ENCODE measurements around the gene RIMS1. TPM values are rescaled to one million over a fixed set of nuclear protein-coding genes. Genes with fewer than 3 reads are reported as not detected.

RIMS1 gene
- total RNA-seq, 4 donors from 2014 or later: 0.13 to 16.8 (median 1.2) TPM

- WGBS, 2 donors: 33 to 34% methylated on average over 2 of the region's 2 CpGs
- no peak for DNase-seq
- Histone ChIP-seq H3K27me3 (no peaks in the 10 kb centered on the region), H3K4me1 (no peaks in the 10 kb centered on the region), H3K36me3 (no peaks in the 10 kb centered on the region), H3K27ac (no peak overlapping the region), H3K9me3 (no peaks in the 10 kb centered on the region), H3K4me3 (no peak overlapping the region)
- no peak for TF ChIP-seq POLR2A (IDR thresholded peaks at IDR 0.05)
- TF ChIP-seq CTCF (IDR thresholded peaks at IDR 0.05): no peak
- intact Hi-C loops (cut with DNase I): no loop called here
Observed at GRCh38 chr6:72048080-72048479, 161.7 kb downstream of the RIMS1 start.

- TF ChIP-seq CTCF (IDR thresholded peaks at IDR 0.05) (no peak), POLR2A (IDR thresholded peaks at IDR 0.05) (no peak)
- H3K9me3 ChIP-seq: no peaks in the 10 kb centered on the region
- intact Hi-C loops (cut with DNase I): no loop called here
- H3K27me3 ChIP-seq: no peaks in the 10 kb centered on the region
- no peaks in the 10 kb centered on the region for H3K4me1 ChIP-seq
- H3K36me3 ChIP-seq: no peaks in the 10 kb centered on the region
- no peak for DNase-seq
- WGBS, 2 donors: 49 to 85% methylated on average over 3 of the region's 3 CpGs
- H3K27ac ChIP-seq: no peak overlapping the region
- H3K4me3 ChIP-seq: no peak overlapping the region
Observed at GRCh38 chr6:72049376-72049775, 163.0 kb downstream of the RIMS1 start.

GRCh38 chr6:72061286-72061685 lies 174.9 kb downstream of the RIMS1 start:
- intact Hi-C loops (cut with DNase I): no loop called here
- DNase-seq: no peak

GRCh38 chr6:72064399-72064975 lies 178.1 kb downstream of the RIMS1 start:
- H3K4me1 ChIP-seq: no peaks in the 10 kb centered on the region
- intact Hi-C loops (cut with DNase I): no loop called here
- no peaks in the 10 kb centered on the region for H3K36me3 ChIP-seq
- TF ChIP-seq CTCF (IDR thresholded peaks at IDR 0.05): no peak
- TF ChIP-seq POLR2A (IDR thresholded peaks at IDR 0.05): no peak
- no peak overlapping the region for H3K4me3 ChIP-seq
- H3K9me3 ChIP-seq: no peaks in the 10 kb centered on the region
- no peak for DNase-seq
- no peaks in the 10 kb centered on the region for H3K27me3 ChIP-seq
- WGBS, 2 donors: 41 to 49% methylated on average over 7 of the region's 7 CpGs
- no peak overlapping the region for H3K27ac ChIP-seq

More at GRCh38 chr6:72061286-72061685, 174.9 kb downstream of the RIMS1 start:
- no peak for TF ChIP-seq POLR2A (IDR thresholded peaks at IDR 0.05)
- no peak for TF ChIP-seq CTCF (IDR thresholded peaks at IDR 0.05)
- H3K36me3 ChIP-seq: no peaks in the 10 kb centered on the region
- no peaks in the 10 kb centered on the region for H3K27me3 ChIP-seq
- H3K27ac ChIP-seq: no peak overlapping the region
- 65 to 70% methylated on average over 6 of the region's 6 CpGs for WGBS, 2 donors
- no peak overlapping the region for H3K4me3 ChIP-seq
- H3K4me1 ChIP-seq: no peaks in the 10 kb centered on the region
- H3K9me3 ChIP-seq: no peaks in the 10 kb centered on the region

GRCh38 chr6:72078096-72078495 lies 191.7 kb downstream of the RIMS1 start:
- H3K27me3 ChIP-seq: no peaks in the 10 kb centered on the region
- no peak overlapping the region for H3K27ac ChIP-seq
- intact Hi-C loops (cut with DNase I): no loop called here
- whole genome bisulfite sequencing, 2 donors: 84 to 100% methylated on average over 1 of the region's 1 CpG
- TF ChIP-seq CTCF (IDR thresholded peaks at IDR 0.05): no peak
- no peaks in the 10 kb centered on the region for H3K36me3 ChIP-seq
- H3K9me3 ChIP-seq: no peaks in the 10 kb centered on the region
- no peak overlapping the region for H3K4me3 ChIP-seq
- no peaks in the 10 kb centered on the region for H3K4me1 ChIP-seq
- DNase-seq: no peak

Measured in esophagus squamous epithelium (tissue), 5 donors.